ENCODE measurements around the gene OR2AP1. TPM values are rescaled to one million over a fixed set of nuclear protein-coding genes. Genes with fewer than 3 reads are reported as not detected.
"Not testable (repeated sequence)": the region's sequence is repeated elsewhere in the genome, so short reads cannot be mapped to it uniquely, and the experiment has no call there.

Gene OR2AP1
- total RNA-seq, 4 donors from 2014 or later, result not detected

DNA sequence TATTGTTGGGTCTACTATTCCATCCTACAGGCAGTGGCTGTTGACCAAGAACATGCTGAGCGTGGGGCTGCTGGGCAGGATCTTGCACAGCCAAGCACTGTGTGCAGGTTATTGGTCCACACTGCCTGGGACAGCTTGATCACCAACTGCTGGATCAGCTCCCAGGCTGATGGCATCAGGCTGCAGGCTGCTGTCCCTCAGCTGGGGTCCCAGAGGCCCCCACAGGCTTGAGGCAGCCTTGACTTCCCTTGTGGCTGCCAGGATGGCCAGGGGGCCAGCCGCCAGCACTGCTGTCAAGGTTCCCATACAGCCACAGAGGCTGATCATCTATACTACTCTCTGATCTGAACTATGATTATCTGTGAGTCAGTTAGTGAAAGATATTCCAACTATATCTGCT lies 9.8 kb downstream of the OR2AP1 start:
- Histone ChIP-seq H3K27me3 (no peaks in the 10 kb centered on the region), H3K9me3 (no peaks in the 10 kb centered on the region), H3K36me3 (no peaks in the 10 kb centered on the region), H3K27ac (no peak overlapping the region), H3K4me3 (replicated peaks in 1 of 3) (no peak overlapping the region), H3K4me1 (no peaks in the 10 kb centered on the region)
- 94 to 100% methylated on average over 2 of the region's 2 CpGs for WGBS, 2 donors
- DNase-seq, result no peak
- TF ChIP-seq POLR2A (IDR thresholded peaks at IDR 0.05), result no peak
- TF ChIP-seq, protein P1, sequence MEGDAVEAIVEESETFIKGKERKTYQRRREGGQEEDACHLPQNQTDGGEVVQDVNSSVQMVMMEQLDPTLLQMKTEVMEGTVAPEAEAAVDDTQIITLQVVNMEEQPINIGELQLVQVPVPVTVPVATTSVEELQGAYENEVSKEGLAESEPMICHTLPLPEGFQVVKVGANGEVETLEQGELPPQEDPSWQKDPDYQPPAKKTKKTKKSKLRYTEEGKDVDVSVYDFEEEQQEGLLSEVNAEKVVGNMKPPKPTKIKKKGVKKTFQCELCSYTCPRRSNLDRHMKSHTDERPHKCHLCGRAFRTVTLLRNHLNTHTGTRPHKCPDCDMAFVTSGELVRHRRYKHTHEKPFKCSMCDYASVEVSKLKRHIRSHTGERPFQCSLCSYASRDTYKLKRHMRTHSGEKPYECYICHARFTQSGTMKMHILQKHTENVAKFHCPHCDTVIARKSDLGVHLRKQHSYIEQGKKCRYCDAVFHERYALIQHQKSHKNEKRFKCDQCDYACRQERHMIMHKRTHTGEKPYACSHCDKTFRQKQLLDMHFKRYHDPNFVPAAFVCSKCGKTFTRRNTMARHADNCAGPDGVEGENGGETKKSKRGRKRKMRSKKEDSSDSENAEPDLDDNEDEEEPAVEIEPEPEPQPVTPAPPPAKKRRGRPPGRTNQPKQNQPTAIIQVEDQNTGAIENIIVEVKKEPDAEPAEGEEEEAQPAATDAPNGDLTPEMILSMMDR (IDR thresholded peaks at IDR 0.05), result no peak
- intact Hi-C loops (cut with DNase I), result no loop called here

DNA sequence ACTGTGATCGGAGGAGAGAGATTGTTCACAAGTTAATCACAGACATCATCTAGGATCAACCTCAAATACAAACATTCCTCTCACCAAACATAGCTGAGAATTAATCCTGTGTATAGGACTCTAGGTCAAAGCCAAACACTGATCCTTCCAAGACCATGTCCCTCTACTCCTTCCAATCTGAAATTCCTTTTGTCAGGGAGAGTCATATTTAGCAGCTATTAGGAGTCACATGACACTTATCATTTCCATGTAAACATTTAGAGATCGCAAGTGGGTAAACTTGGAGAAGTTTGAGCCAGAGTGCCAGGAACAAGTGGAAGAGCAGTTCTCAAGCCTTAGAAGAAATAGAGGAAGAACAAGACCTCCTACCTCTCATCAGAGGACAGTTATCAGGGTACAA lies 13.5 kb downstream of the OR2AP1 start:
- TF ChIP-seq, protein P1 (IDR thresholded peaks at IDR 0.05), result no peak
- no peak for TF ChIP-seq POLR2A (IDR thresholded peaks at IDR 0.05)
- H3K4me1 ChIP-seq, result no peaks in the 10 kb centered on the region
- H3K27me3 ChIP-seq, result no peaks in the 10 kb centered on the region
- H3K27ac ChIP-seq, result no peak overlapping the region
- no peak for DNase-seq
- H3K36me3 ChIP-seq, result no peaks in the 10 kb centered on the region
- intact Hi-C loops (cut with DNase I), result no loop called here
- 90 to 94% methylated on average over 2 of the region's 2 CpGs for whole genome bisulfite sequencing, 2 donors
- no peak overlapping the region for H3K4me3 ChIP-seq (replicated peaks in 1 of 3)
- no peaks in the 10 kb centered on the region for H3K9me3 ChIP-seq

DNA sequence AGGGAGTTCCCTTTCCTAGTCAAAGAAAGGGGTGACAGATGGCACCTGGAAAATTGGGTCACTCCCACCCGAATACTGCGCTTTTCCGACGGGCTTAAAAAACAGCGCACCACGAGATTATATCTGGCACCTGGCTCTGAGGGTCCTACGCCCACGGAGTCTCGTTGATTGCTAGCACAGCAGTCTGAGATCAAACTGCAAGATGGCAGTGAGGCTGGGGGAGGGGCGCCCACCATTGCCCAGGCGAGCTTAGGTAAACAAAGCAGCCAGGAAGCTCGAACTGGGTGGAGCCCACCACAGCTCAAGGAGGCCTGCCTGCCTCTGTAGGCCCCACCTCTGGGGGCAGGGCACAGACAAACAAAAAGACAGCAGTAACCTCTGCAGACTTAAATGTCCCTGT lies 17.9 kb downstream of the OR2AP1 start:
- DNase-seq; intact Hi-C loops (cut with DNase I); H3K4me3 ChIP-seq (replicated peaks in 1 of 3); H3K27ac ChIP-seq; H3K4me1 ChIP-seq; H3K36me3 ChIP-seq; H3K9me3 ChIP-seq; H3K27me3 ChIP-seq: not testable (repeated sequence)
- 61 to 83% methylated on average over 6 to 12 of the region's 12 CpGs for WGBS, 2 donors

DNA sequence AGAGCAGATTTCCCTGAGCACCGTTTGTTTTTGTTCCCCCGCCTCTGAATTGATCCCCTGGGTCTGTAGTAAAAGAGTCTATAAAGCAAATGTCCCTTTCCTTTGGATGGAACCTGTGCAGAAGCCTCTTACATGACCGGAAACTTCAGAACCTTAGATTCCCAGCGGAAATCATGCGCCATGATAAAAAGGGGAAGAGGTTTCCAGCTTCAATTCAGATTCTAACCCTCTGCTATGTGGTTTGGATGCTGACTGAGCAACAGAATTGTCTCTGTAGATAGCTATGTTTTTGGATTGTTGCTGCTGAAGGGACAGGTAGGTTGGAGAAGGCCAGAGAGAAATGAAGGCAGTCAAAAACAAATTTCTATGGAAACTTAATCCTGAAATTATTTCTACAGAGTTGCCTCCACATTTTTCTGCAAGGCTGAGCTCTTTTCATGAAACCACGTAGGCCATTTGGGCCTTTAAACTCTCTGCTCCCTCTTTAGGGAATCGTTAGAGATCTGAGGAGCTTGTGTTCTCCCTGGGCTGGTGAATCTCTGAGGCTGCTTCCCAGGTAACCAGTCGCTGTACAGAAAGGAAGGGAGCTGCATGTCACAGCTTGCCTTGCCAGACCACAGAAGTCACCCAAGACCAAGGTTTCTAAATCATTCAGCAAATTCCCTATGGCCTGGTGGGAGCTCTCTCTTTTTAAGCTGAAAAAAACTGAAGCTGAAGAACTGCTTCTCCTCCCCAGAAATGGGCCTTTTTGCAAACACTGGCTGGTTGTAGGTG lies 35.7 kb downstream of the OR2AP1 start:
- no peaks in the 10 kb centered on the region for H3K36me3 ChIP-seq
- intact Hi-C loops (cut with DNase I), result no loop called here
- no peaks in the 10 kb centered on the region for H3K4me1 ChIP-seq
- DNase-seq, result no peak
- no peak overlapping the region for H3K27ac ChIP-seq
- TF ChIP-seq, protein P1 (IDR thresholded peaks at IDR 0.05), result no peak
- no peak for TF ChIP-seq POLR2A (IDR thresholded peaks at IDR 0.05)
- H3K9me3 ChIP-seq, result no peaks in the 10 kb centered on the region
- WGBS, 2 donors, result 53 to 55% methylated on average over 8 of the region's 8 CpGs
- no peak overlapping the region for H3K4me3 ChIP-seq (replicated peaks in 1 of 3)
- H3K27me3 ChIP-seq, result no peaks in the 10 kb centered on the region

DNA sequence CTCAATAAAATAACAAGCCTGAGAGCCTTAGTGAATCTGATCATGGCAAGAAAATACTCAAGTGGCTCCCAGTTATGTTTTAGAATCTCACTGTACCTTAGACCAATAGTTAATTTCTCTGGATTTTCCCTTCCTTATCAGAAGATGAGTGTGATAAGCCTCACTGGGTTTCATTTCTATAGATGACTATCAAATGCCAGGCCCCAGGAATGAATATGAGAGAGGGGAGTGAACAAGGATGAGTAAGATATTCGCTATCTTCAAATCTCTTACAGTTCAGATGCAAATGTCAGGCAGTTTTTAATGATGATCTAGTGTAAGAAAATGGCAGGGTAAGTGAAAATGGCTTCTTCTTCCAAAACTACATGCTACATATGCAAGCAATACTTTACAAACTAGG lies 38.3 kb downstream of the OR2AP1 start:
- H3K36me3 ChIP-seq, result no peaks in the 10 kb centered on the region
- 87 to 90% methylated on average over 1 of the region's 1 CpG for WGBS, 2 donors
- no peak overlapping the region for H3K27ac ChIP-seq
- H3K4me3 ChIP-seq (replicated peaks in 1 of 3), result no peak overlapping the region
- intact Hi-C loops (cut with DNase I), result no loop called here
- H3K27me3 ChIP-seq, result no peaks in the 10 kb centered on the region
- H3K9me3 ChIP-seq, result no peaks in the 10 kb centered on the region
- no peak for DNase-seq
- no peaks in the 10 kb centered on the region for H3K4me1 ChIP-seq
- no peak for TF ChIP-seq POLR2A (IDR thresholded peaks at IDR 0.05)
- TF ChIP-seq, protein P1 (IDR thresholded peaks at IDR 0.05), result no peak

Data from thyroid gland (tissue), 4 donors.